ENCODE measurements around the gene KLHL12.

GRCh38 chr1:202905331-202905730, 21.7 kb downstream of the KLHL12 start:
- TF ChIP-seq CTCF (conservative IDR thresholded peaks at IDR 0.05) (no peak), ZFX (IDR thresholded peaks at IDR 0.05) (no peak)
